Parathyroid adenoma (tissue), 2 donors: ENCODE measurements around the gene GRB7.

ENCODE experiments used
- H2AFZ ChIP-seq: fragments of 300-600 bp; sonication (generic); one replicate; pipeline ENCODE4 v1.7.0; 2017; ENCODE audit warnings: antibody characterized with exemption, mild to moderate bottlenecking
- H3K27ac ChIP-seq: fragments of 300-600 bp; sonication (generic); one replicate; pipeline ENCODE4 v1.7.0; 2017
- H3K27me3 ChIP-seq: fragments of 300-600 bp; sonication (generic); one replicate; pipeline ENCODE4 v1.7.0; 2017; ENCODE audit warnings: low read length; ENCODE audit not compliant: control insufficient read depth, insufficient read depth
- H3K36me3 ChIP-seq: fragments of 300-600 bp; sonication (generic); one replicate; pipeline ENCODE4 v1.7.0; 2017; ENCODE audit warnings: low read length; ENCODE audit not compliant: control insufficient read depth, insufficient read depth
- H3K4me1 ChIP-seq: fragments of 300-600 bp; sonication (generic); one replicate; pipeline ENCODE4 v1.7.0; 2017; ENCODE audit warnings: control low read depth
- H3K4me2 ChIP-seq: fragments of 300-600 bp; sonication (generic); one replicate; pipeline ENCODE4 v1.7.0; 2017; ENCODE audit warnings: low read length
- H3K4me3 ChIP-seq: fragments of 300-600 bp; sonication (generic); one replicate; pipeline ENCODE4 v1.7.0; 2017; ENCODE audit warnings: low read depth, low read length
- H3K79me2 ChIP-seq: fragments of 300-600 bp; sonication (generic); one replicate; pipeline ENCODE4 v1.7.0; 2017; ENCODE audit warnings: control low read depth
- H3K9ac ChIP-seq: fragments of 300-600 bp; sonication (generic); one replicate; pipeline ENCODE4 v1.7.0; 2017; ENCODE audit warnings: mild to moderate bottlenecking
- H3K9me3 ChIP-seq: fragments of 300-600 bp; sonication (generic); one replicate; pipeline ENCODE4 v1.7.0; 2017; ENCODE audit warnings: low read length; ENCODE audit not compliant: control insufficient read depth
- CTCF ChIP-seq: fragments of 300-600 bp; sonication (generic); IDR thresholded peaks from one replicate; pipeline ENCODE4 v1.7.0; 2017; ENCODE audit warnings: antibody characterized with exemption, mild to moderate bottlenecking
- donor health status: primary hyperparathyroidism.

GRB7 gene

GRCh38 chr17:39715375-39716072 is 22.2 kb upstream of the GRB7 start:
- H3K27me3 ChIP-seq = no peaks in the 10 kb centered on the region
- H3K9me3 ChIP-seq = no peaks in the 10 kb centered on the region
- no peak overlapping the region for H3K27ac ChIP-seq
- no peak for TF ChIP-seq CTCF
- no peak overlapping the region for H3K4me3 ChIP-seq
- no peaks in the 10 kb centered on the region for H3K79me2 ChIP-seq
- no peak overlapping the region for H3K4me2 ChIP-seq
- H3K4me1 ChIP-seq = no peaks in the 10 kb centered on the region
- H3K36me3 ChIP-seq = no peaks in the 10 kb centered on the region
- no peak overlapping the region for H3K9ac ChIP-seq
- H2AFZ ChIP-seq = no peak overlapping the region

DNA sequence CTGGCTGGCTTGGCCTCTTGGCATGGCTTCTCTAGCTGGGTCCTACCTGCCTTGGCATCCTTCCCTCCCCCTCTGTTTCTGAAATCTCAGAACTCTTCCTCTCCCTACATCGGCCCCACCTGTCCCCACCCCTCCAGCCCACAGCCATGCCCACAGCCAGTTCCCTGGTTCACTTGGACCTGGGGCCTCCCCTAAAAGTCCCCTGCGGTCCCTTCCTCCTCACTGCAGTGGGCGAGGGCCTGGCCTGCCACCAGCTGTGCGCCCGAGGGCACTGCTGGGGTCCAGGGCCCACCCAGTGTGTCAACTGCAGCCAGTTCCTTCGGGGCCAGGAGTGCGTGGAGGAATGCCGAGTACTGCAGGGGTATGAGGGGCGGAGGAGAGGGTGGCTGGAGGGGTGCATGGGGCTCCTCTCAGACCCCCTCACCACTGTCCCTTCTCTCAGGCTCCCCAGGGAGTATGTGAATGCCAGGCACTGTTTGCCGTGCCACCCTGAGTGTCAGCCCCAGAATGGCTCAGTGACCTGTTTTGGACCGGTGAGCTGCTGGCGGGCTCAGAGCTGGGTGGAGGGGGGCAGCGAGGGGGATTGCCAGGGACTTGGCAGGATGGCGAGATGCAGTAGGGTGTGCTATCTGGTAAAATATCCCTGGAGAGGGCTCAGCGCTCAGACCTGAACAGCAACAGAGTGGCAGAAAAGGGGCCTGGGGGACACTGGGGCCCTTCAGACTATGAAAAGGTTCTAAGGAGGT is 21.5 kb upstream of the GRB7 start:
- Histone ChIP-seq H3K79me2 (no peaks in the 10 kb centered on the region), H3K36me3 (no peaks in the 10 kb centered on the region), H3K4me3 (no peak overlapping the region), H3K27me3 (no peaks in the 10 kb centered on the region), H3K27ac (no peak overlapping the region), H3K4me1 (no peaks in the 10 kb centered on the region), H3K9ac (no peak overlapping the region), H3K9me3 (no peaks in the 10 kb centered on the region), H2AFZ (no peak overlapping the region), H3K4me2 (no peak overlapping the region)
- TF ChIP-seq CTCF = no peak

DNA sequence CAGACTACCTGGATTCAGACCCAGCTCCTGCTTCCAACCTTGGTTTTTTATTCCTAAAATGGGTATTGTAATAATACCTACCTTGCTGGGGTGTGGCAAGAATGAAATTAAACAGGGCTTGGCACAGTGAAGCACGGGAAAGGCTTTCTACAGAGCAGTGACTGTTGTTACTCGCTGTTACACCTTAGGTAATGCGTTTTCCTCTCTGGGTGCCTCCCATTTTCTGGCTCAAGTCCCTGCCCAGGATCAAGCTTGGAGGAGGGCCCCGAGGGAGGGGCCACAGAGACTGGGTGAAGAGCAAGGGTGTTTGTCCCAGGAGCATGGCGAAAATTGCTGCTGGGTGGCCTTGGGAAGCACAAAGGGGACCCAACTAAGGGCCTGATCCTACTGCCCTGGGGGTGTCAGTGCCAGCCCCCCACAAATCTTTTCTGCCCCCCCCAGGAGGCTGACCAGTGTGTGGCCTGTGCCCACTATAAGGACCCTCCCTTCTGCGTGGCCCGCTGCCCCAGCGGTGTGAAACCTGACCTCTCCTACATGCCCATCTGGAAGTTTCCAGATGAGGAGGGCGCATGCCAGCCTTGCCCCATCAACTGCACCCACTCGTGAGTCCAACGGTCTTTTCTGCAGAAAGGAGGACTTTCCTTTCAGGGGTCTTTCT is 20.7 kb upstream of the GRB7 start:
- Histone ChIP-seq H3K27me3 (no peaks in the 10 kb centered on the region), H3K9me3 (no peaks in the 10 kb centered on the region), H3K4me1 (no peaks in the 10 kb centered on the region), H3K9ac (no peak overlapping the region), H3K4me2 (no peak overlapping the region), H2AFZ (no peak overlapping the region), H3K36me3 (no peaks in the 10 kb centered on the region), H3K27ac (no peak overlapping the region), H3K79me2 (no peaks in the 10 kb centered on the region), H3K4me3 (no peak overlapping the region)
- TF ChIP-seq CTCF = no peak

- Histone ChIP-seq H3K4me1 (no peaks in the 10 kb centered on the region), H3K79me2 (no peaks in the 10 kb centered on the region), H3K27ac (no peak overlapping the region), H3K4me3 (no peak overlapping the region), H3K4me2 (no peak overlapping the region), H3K36me3 (no peaks in the 10 kb centered on the region), H3K9me3 (no peaks in the 10 kb centered on the region), H2AFZ (no peak overlapping the region), H3K9ac (no peak overlapping the region), H3K27me3 (no peaks in the 10 kb centered on the region)
- TF ChIP-seq CTCF = no peak
These were observed 20.1 kb upstream of the GRB7 start for GRCh38 chr17:39717660-39718059.
